Vagina (tissue), 2 donors: ENCODE data around the gene GUCY2C.

Source experiments
- CTCF ChIP-seq, 3 experiments: fragments of 450-650 bp in 2 of 3; fragments of 200-600 bp in 1 of 3; sonication (generic) in 1 of 3; IDR thresholded peaks; one replicate each; pipeline ENCODE4 v1.5.1; 2017 to 2019; ENCODE audit warnings: antibody characterized with exemption in 3 of 3, mild to moderate bottlenecking in 2 of 3, moderate library complexity in 2 of 3
- POLR2A ChIP-seq, 2 donors: fragments of 450-650 bp; IDR thresholded peaks; one replicate each; pipeline ENCODE4 v1.6.1; 2017; ENCODE audit warnings: antibody characterized with exemption in 2 of 2, mild to moderate bottlenecking in 2 of 2, moderate library complexity in 2 of 2
- POLR2AphosphoS5 ChIP-seq, 2 donors: sonication (generic); formaldehyde crosslinking; IDR thresholded peaks; one replicate each; pipeline ENCODE4 v1.9.0; 2017; ENCODE audit warnings: antibody characterized with exemption in 2 of 2, mild to moderate bottlenecking in 2 of 2, low read depth in 1 of 2; ENCODE audit not compliant: insufficient read depth in 1 of 2

- no peak for TF ChIP-seq CTCF (IDR thresholded peaks at IDR 0.05)
- TF ChIP-seq POLR2AphosphoS5 (IDR thresholded peaks at IDR 0.05; ENCODE audit: insufficient read depth in 1 of 2, low read depth in 1 of 2), result no peak
- no peak for TF ChIP-seq POLR2A (IDR thresholded peaks at IDR 0.05)
Observed at GRCh38 chr12:14689996-14690395, 6.4 kb downstream of the GUCY2C start.
